Stimulated activated naive CD8-positive, alpha-beta T cell treated with anti-CD3 and anti-CD28 coated beads, Interleukin-15, amount 100 ng/mL, for 72 hours (primary cell): ENCODE results near the gene SURF2.
"Not testable (repeated sequence)": the region's sequence is repeated elsewhere in the genome, so short reads cannot be mapped to it uniquely, and the experiment has no call there.

Source experiments
- ATAC-seq: fragments of 150-1000 bp; cut with Tn5 transposase; 2 replicates; pipeline ENCODE4 v1.10.0; 2021; ENCODE audit warnings: mild to moderate bottlenecking, moderate library complexity
- DNase-seq, 2 donors: peaks; one replicate each; pipeline ENCODE4 v3.0.0; 2021 to 2022
- H3K27ac Mint-ChIP-seq, 2 donors: one replicate each; pipeline ENCODE4 v1.8.0; 2022; ENCODE audit warnings: mild to moderate bottlenecking in 2 of 2, mixed read lengths in 2 of 2, moderate library complexity in 2 of 2
- H3K27me3 Mint-ChIP-seq: one replicate; pipeline ENCODE4 v1.8.0; 2022; ENCODE audit warnings: mixed read lengths
- H3K4me1 Mint-ChIP-seq: one replicate; pipeline ENCODE4 v1.8.0; 2022; ENCODE audit warnings: mild to moderate bottlenecking, mixed read lengths
- H3K4me3 Mint-ChIP-seq, 2 donors: one replicate each; pipeline ENCODE4 v1.8.0; 2022; ENCODE audit warnings: mild to moderate bottlenecking in 2 of 2, mixed read lengths in 2 of 2, moderate library complexity in 1 of 2
- H3K9me3 Mint-ChIP-seq, 2 donors: one replicate each; pipeline ENCODE4 v1.8.0; 2022; ENCODE audit warnings: mixed read lengths in 2 of 2

Gene SURF2

GRCh38 chr9:133356391-133357091, at the start of gene SURF2, which contains the start of gene SURF1:
Gene SURF2, plus strand, starts transcription at chr9:133356550. Its CDS starts 43 bp downstream, at chr9:133356593.
Gene SURF1, minus strand, starts transcription at chr9:133356487. Its CDS starts 34 bp downstream, at chr9:133356453.
- DNase-seq: peak; percentile 85 to 86
- Mint-ChIP-seq H3K27ac (peak within 1 kb of the TSS; percentile 76 to 98), H3K4me3 (peak within 1 kb of the TSS; percentile 86 to 94), H3K27me3 (no peaks in the 10 kb centered on the region), H3K4me1 (peaks cover 80% of the 10 kb centered on the region), H3K9me3 (no peaks in the 10 kb centered on the region)
- peak; percentile 84 for ATAC-seq

GRCh38 chr9:133307301-133307700, 49.0 kb upstream of the SURF2 start:
- Mint-ChIP-seq H3K4me3 (no peak overlapping the region), H3K27me3 (peaks cover 24% of the 10 kb centered on the region), H3K9me3 (no peaks in the 10 kb centered on the region), H3K4me1 (no peaks in the 10 kb centered on the region), H3K27ac (no peak overlapping the region)
- DNase-seq: no peak
- no peak for ATAC-seq

GRCh38 chr9:133309608-133310007, 46.7 kb upstream of the SURF2 start:
- ATAC-seq (no peak), DNase-seq (no peak)
- peaks cover 24% of the 10 kb centered on the region for H3K27me3 Mint-ChIP-seq
- H3K9me3 Mint-ChIP-seq: no peaks in the 10 kb centered on the region
- peak overlapping the region in 1 of 2 donors; percentile 37 for H3K27ac Mint-ChIP-seq
- no peaks in the 10 kb centered on the region for H3K4me1 Mint-ChIP-seq
- H3K4me3 Mint-ChIP-seq: no peak overlapping the region

- ATAC-seq (no peak), DNase-seq (no peak)
- Mint-ChIP-seq H3K4me1 (no peaks in the 10 kb centered on the region), H3K9me3 (no peaks in the 10 kb centered on the region), H3K4me3 (no peak overlapping the region), H3K27me3 (no peaks in the 10 kb centered on the region), H3K27ac (no peak overlapping the region)
These were observed 40.4 kb upstream of the SURF2 start for GRCh38 chr9:133315997-133316396.

- not testable (repeated sequence) for ATAC-seq
These were observed 38.8 kb upstream of the SURF2 start for GRCh38 chr9:133317551-133317950.

GRCh38 chr9:133320421-133320881, 35.9 kb upstream of the SURF2 start:
- peaks cover 4 to 6% of the 10 kb centered on the region in 2 donors for H3K9me3 Mint-ChIP-seq
- no peak overlapping the region for H3K27ac Mint-ChIP-seq
- no peak for DNase-seq
- H3K4me3 Mint-ChIP-seq: no peak overlapping the region
- no peak for ATAC-seq
- peaks cover 6% of the 10 kb centered on the region for H3K4me1 Mint-ChIP-seq
- no peaks in the 10 kb centered on the region for H3K27me3 Mint-ChIP-seq

More at GRCh38 chr9:133317551-133317950, 38.8 kb upstream of the SURF2 start:
- H3K4me3 Mint-ChIP-seq, H3K4me1 Mint-ChIP-seq, H3K27ac Mint-ChIP-seq, H3K9me3 Mint-ChIP-seq, DNase-seq, H3K27me3 Mint-ChIP-seq: not testable (repeated sequence)

- Mint-ChIP-seq H3K4me1 (peaks cover 6% of the 10 kb centered on the region), H3K4me3 (no peak overlapping the region), H3K27ac (no peak overlapping the region), H3K9me3 (peaks cover 4 to 6% of the 10 kb centered on the region in 2 donors), H3K27me3 (no peaks in the 10 kb centered on the region)
- DNase-seq (no peak), ATAC-seq (no peak)
These were observed 34.9 kb upstream of the SURF2 start for GRCh38 chr9:133321411-133321935.

- DNase-seq: no peak
- Mint-ChIP-seq H3K9me3 (peaks cover 4 to 6% of the 10 kb centered on the region in 2 donors), H3K27me3 (no peaks in the 10 kb centered on the region), H3K27ac (no peak overlapping the region), H3K4me3 (no peak overlapping the region), H3K4me1 (peaks cover 6% of the 10 kb centered on the region)
- no peak for ATAC-seq
These were observed 33.6 kb upstream of the SURF2 start for GRCh38 chr9:133322701-133323100.

GRCh38 chr9:133323211-133323610, 33.1 kb upstream of the SURF2 start:
- H3K4me1 Mint-ChIP-seq: peaks cover 9% of the 10 kb centered on the region
- peak overlapping the region in 1 of 2 donors; percentile 78 for H3K27ac Mint-ChIP-seq
- no peak for ATAC-seq
- no peaks in the 10 kb centered on the region for H3K27me3 Mint-ChIP-seq
- H3K4me3 Mint-ChIP-seq: no peak overlapping the region
- peaks cover 4 to 6% of the 10 kb centered on the region in 2 donors for H3K9me3 Mint-ChIP-seq
- peak in 1 of 2 donors; percentile 4 for DNase-seq

- Mint-ChIP-seq H3K9me3 (peaks cover 4 to 6% of the 10 kb centered on the region in 2 donors), H3K27me3 (no peaks in the 10 kb centered on the region), H3K4me1 (peaks cover 15% of the 10 kb centered on the region), H3K27ac (no peak overlapping the region), H3K4me3 (no peak overlapping the region)
- ATAC-seq: no peak
- peak in 1 of 2 donors; percentile 3 for DNase-seq
These were observed 32.2 kb upstream of the SURF2 start for GRCh38 chr9:133323991-133324703.

GRCh38 chr9:133327021-133327420, 29.3 kb upstream of the SURF2 start:
- H3K4me1 Mint-ChIP-seq: peaks cover 32% of the 10 kb centered on the region
- H3K4me3 Mint-ChIP-seq, H3K27me3 Mint-ChIP-seq, ATAC-seq, H3K9me3 Mint-ChIP-seq, H3K27ac Mint-ChIP-seq, DNase-seq: not testable (repeated sequence)

- no peak for ATAC-seq
- Mint-ChIP-seq H3K27ac (no peak overlapping the region), H3K4me1 (peaks cover 37% of the 10 kb centered on the region)
These were observed 28.4 kb upstream of the SURF2 start for GRCh38 chr9:133327834-133328484.

GRCh38 chr9:133329306-133330156, 26.8 kb upstream of the SURF2 start:
- H3K27me3 Mint-ChIP-seq, H3K9me3 Mint-ChIP-seq, H3K4me3 Mint-ChIP-seq, DNase-seq, ATAC-seq: not testable (repeated sequence)
- Mint-ChIP-seq H3K27ac (peak overlapping the region in 1 of 2 donors; percentile 61), H3K4me1 (peaks cover 50% of the 10 kb centered on the region)

More at GRCh38 chr9:133327834-133328484, 28.4 kb upstream of the SURF2 start:
- no peak for DNase-seq
- Mint-ChIP-seq H3K9me3 (peaks cover 4 to 6% of the 10 kb centered on the region in 2 donors), H3K4me3 (no peak overlapping the region), H3K27me3 (no peaks in the 10 kb centered on the region)

GRCh38 chr9:133331221-133331620, 25.1 kb upstream of the SURF2 start:
- DNase-seq (no peak), ATAC-seq (no peak)
- Mint-ChIP-seq H3K27me3 (no peaks in the 10 kb centered on the region), H3K27ac (peak overlapping the region in 1 of 2 donors; percentile 9), H3K9me3 (no peaks in the 10 kb centered on the region), H3K4me3 (no peak overlapping the region), H3K4me1 (peaks cover 67% of the 10 kb centered on the region)
